Dendritic cell treated with granulocyte-macrophage colony-stimulating factor and Interleukin-4, amounts not matched to agents 40 ng/mL and 50 ng/mL, for 4 days (primary cell): ENCODE data around the gene OPN5.

Source experiments
- H3K27ac Mint-ChIP-seq: one replicate; pipeline ENCODE4 v1.8.0; 2022; ENCODE audit warnings: mild to moderate bottlenecking, mixed read lengths
- H3K27me3 Mint-ChIP-seq: one replicate; pipeline ENCODE4 v1.8.0; 2022; ENCODE audit warnings: mild to moderate bottlenecking, mixed read lengths
- H3K36me3 Mint-ChIP-seq: one replicate; pipeline ENCODE4 v1.8.0; 2022; ENCODE audit warnings: low read depth, mixed read lengths
- H3K4me1 Mint-ChIP-seq: one replicate; pipeline ENCODE4 v1.8.0; 2022; ENCODE audit warnings: low read depth, mixed read lengths
- H3K4me3 Mint-ChIP-seq: one replicate; pipeline ENCODE4 v1.8.0; 2022; ENCODE audit warnings: mild to moderate bottlenecking, moderate library complexity, mixed read lengths
- H3K9me3 Mint-ChIP-seq: one replicate; pipeline ENCODE4 v1.8.0; 2022; ENCODE audit warnings: mixed read lengths
- intact Hi-C: fragments of 100-400 bp; cut with micrococcal nuclease; formaldehyde crosslinking; loops from one replicate; pipeline ENCODE4 v1.15.0; 2022

OPN5 gene

DNA sequence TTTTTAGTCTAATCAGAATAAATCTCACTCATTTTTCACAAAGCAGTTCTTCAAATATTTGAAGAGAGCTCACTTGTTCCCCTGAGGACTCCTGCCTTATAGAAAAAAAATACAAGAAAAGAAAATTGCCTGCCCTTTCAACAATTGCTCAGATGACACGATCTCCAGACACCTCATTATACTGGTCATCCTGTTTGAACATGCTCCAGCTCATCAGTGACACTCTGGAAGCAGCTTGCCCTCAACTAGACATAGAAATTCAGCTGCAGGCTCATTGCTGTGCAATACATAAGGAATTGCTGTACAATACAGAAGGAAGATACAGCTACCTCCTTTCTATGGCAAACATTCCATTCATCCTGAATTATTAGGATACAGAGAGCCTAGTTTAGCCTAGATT lies 73.1 kb downstream of the OPN5 start:
- Mint-ChIP-seq H3K9me3 (no peaks in the 10 kb centered on the region), H3K4me3 (no peak overlapping the region), H3K27ac (no peak overlapping the region), H3K4me1 (no peaks in the 10 kb centered on the region), H3K36me3 (no peaks in the 10 kb centered on the region), H3K27me3 (no peaks in the 10 kb centered on the region)
- intact Hi-C loops, result no loop called here

DNA sequence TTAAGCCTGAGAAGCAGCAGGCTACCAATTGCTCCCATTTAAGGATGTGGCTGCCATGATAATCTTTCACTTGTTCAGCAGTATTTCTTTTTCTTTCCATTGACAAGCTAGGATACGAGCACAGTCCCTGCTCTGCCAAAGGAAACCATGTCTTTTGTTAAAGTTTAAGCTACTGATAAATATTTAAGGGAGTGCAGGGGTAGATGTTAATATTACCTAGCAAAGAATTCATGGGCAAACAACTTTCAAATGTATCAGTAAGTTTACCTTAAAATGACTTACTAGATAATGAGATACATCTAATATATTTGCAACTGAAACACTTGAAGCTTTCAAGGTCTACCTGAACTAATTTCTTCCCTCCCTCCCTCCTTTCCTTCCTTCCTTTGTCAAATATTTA lies 77.3 kb downstream of the OPN5 start:
- intact Hi-C loops, result no loop called here
- Mint-ChIP-seq H3K27me3 (no peaks in the 10 kb centered on the region), H3K36me3 (no peaks in the 10 kb centered on the region), H3K4me1 (no peaks in the 10 kb centered on the region), H3K27ac (no peak overlapping the region), H3K4me3 (no peak overlapping the region), H3K9me3 (no peaks in the 10 kb centered on the region)

DNA sequence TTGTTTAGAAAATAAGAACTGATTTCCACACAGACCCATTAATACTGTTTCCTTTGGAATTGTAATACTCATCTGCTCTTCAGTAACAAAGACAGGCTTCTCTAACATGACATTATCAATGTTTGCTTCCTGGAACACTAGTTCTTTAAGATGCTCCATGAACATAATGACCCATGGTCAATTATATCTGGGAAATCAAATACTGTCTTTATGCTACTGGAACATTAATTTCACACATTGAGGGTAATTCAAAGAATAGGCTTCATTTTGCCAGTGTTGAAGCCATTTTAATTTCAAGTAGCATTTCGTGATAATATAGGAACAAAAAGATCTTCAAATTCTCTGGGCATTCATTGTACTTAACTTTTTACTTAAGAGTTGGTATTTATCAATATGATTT lies 80.9 kb downstream of the OPN5 start:
- Mint-ChIP-seq H3K4me1 (no peaks in the 10 kb centered on the region), H3K36me3 (no peaks in the 10 kb centered on the region), H3K27me3 (no peaks in the 10 kb centered on the region), H3K9me3 (no peaks in the 10 kb centered on the region), H3K4me3 (no peak overlapping the region), H3K27ac (no peak overlapping the region)
- intact Hi-C loops, result no loop called here

- Mint-ChIP-seq H3K27ac (no peak overlapping the region), H3K27me3 (no peaks in the 10 kb centered on the region), H3K4me1 (no peaks in the 10 kb centered on the region), H3K4me3 (no peak overlapping the region), H3K9me3 (no peaks in the 10 kb centered on the region), H3K36me3 (no peaks in the 10 kb centered on the region)
- intact Hi-C loops, result no loop called here
Measured at GRCh38 chr6:47865206-47865605, 83.4 kb downstream of the OPN5 start.

DNA sequence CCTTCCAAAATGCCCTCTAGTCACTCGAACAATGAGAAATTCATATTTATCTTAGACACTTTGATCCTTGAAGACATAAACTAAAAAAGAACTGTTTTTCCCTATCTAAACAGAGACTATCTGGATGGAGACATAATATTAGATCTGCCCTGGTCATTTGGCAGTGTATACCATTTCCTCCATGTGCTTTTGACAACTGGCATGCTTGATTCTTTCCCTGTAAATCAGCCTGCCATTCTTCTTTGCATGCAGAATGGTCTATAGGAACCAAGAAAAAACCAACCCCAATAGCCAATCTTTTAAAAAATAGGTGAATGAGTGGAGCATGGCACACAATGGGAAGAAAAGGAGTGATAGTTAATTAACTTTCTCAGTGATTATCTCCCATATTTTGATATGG lies 93.8 kb downstream of the OPN5 start:
- H3K27ac Mint-ChIP-seq, result no peak overlapping the region
- H3K4me3 Mint-ChIP-seq, result no peak overlapping the region
- H3K9me3 Mint-ChIP-seq, result peaks cover 13% of the 10 kb centered on the region
- no peaks in the 10 kb centered on the region for H3K4me1 Mint-ChIP-seq
- no peaks in the 10 kb centered on the region for H3K27me3 Mint-ChIP-seq
- intact Hi-C loops, result no loop called here
- no peaks in the 10 kb centered on the region for H3K36me3 Mint-ChIP-seq
